SK-N-SH (cell line): ENCODE data around the gene GPRC5A.

Experiments
- RAD21 ChIP-seq: IDR thresholded peaks from 2 replicates; pipeline ENCODE4 v1.6.1; 2012; ENCODE audit warnings: mild to moderate bottlenecking, low read length
- REST ChIP-seq: IDR thresholded peaks from 2 replicates; pipeline ENCODE4 v1.6.1; 2012; ENCODE audit warnings: mild to moderate bottlenecking, low read depth, low read length, moderate library complexity

- no peak for TF ChIP-seq RAD21
- no peak for TF ChIP-seq REST
Observed at GRCh38 chr12:12897302-12897701, 5.9 kb downstream of the GPRC5A start.
